Esophagus muscularis mucosa (tissue), 4 donors: ENCODE results near the gene CHIT1. TPM values are rescaled to one million over a fixed set of nuclear protein-coding genes. Genes with fewer than 3 reads are reported as not detected.

Experiments
- DNase-seq: peaks from one replicate; pipeline ENCODE4 v3.0.0-alpha.2; 2017; ENCODE audit errors: extremely low spot score
- H3K27ac ChIP-seq, 4 donors: fragments of 200-600 bp; sonication (generic); replicated peaks in 1 of 4; 1 replicate in 3 of 4; 2 replicates in 1 of 4; pipeline ENCODE4 v1.5.1; 2016 to 2019; ENCODE audit warnings: mild to moderate bottlenecking in 1 of 4
- H3K27me3 ChIP-seq, 4 donors: fragments of 200-600 bp; sonication (generic); one replicate each; pipeline versions ENCODE4 v1.5.1 to v1.6.0; 2016 to 2019
- H3K36me3 ChIP-seq, 4 donors: fragments of 200-600 bp; sonication (generic); one replicate each; pipeline ENCODE4 v1.5.1; 2016 to 2019
- H3K4me1 ChIP-seq, 4 donors: fragments of 200-600 bp; sonication (generic); one replicate each; pipeline ENCODE4 v1.5.1; 2016 to 2019
- H3K4me3 ChIP-seq, 4 donors: fragments of 200-600 bp; sonication (generic); 1 replicate in 2 of 4; 2 replicates in 2 of 4; pipeline ENCODE4 v1.5.1; 2016 to 2019; ENCODE audit warnings: mild to moderate bottlenecking in 4 of 4, moderate library complexity in 1 of 4
- H3K9me3 ChIP-seq, 4 donors: fragments of 200-600 bp; sonication (generic); 1 replicate in 3 of 4; 2 replicates in 1 of 4; pipeline ENCODE4 v1.5.1; 2016 to 2019
- EP300 ChIP-seq: sonication (generic); formaldehyde crosslinking; IDR thresholded peaks from one replicate; pipeline ENCODE4 v1.6.1; 2017; ENCODE audit warnings: antibody characterized with exemption
- POLR2A ChIP-seq: fragments of 450-650 bp; IDR thresholded peaks from one replicate; pipeline ENCODE4 v1.6.1; 2017; ENCODE audit warnings: antibody characterized with exemption, moderate library complexity, mild to moderate bottlenecking, low read depth
- POLR2AphosphoS5 ChIP-seq, 2 donors: sonication (generic); formaldehyde crosslinking; IDR thresholded peaks; one replicate each; pipeline ENCODE4 v1.6.1; 2017; ENCODE audit warnings: antibody characterized with exemption in 2 of 2
- WGBS: methylation state at CpG from one replicate; pipeline ENCODE4 v1.1.5; 2018; 5-methylcytosine and 5-hydroxymethylcytosine counted together
- intact Hi-C: fragments of 100-400 bp; cut with DNase I; formaldehyde crosslinking; loops from one replicate; pipeline ENCODE4 v1.15.1; 2023
- total RNA-seq, 4 donors: library from RNA; depleted of rRNA; stranded (reverse); fragments of >200 nt; gene quantifications; one replicate each; pipeline versions ENCODE4 v1.1.0 to v1.2.1, GENCODE V29; 2016
- TF ChIP-seq, protein P1 (sequence below), 3 experiments: fragments of 200-600 bp in 2 of 3; fragments of 450-650 bp in 1 of 3; sonication (generic) in 2 of 3; IDR thresholded peaks; one replicate each; pipeline ENCODE4 v1.5.1; 2017 to 2019; ENCODE audit warnings: antibody characterized with exemption in 3 of 3, mild to moderate bottlenecking in 2 of 3, moderate library complexity in 1 of 3

CHIT1 gene
- total RNA-seq, 4 donors from 2014 or later = 0.11 to 0.26 (median 0.17) TPM; not detected in 1

DNA sequence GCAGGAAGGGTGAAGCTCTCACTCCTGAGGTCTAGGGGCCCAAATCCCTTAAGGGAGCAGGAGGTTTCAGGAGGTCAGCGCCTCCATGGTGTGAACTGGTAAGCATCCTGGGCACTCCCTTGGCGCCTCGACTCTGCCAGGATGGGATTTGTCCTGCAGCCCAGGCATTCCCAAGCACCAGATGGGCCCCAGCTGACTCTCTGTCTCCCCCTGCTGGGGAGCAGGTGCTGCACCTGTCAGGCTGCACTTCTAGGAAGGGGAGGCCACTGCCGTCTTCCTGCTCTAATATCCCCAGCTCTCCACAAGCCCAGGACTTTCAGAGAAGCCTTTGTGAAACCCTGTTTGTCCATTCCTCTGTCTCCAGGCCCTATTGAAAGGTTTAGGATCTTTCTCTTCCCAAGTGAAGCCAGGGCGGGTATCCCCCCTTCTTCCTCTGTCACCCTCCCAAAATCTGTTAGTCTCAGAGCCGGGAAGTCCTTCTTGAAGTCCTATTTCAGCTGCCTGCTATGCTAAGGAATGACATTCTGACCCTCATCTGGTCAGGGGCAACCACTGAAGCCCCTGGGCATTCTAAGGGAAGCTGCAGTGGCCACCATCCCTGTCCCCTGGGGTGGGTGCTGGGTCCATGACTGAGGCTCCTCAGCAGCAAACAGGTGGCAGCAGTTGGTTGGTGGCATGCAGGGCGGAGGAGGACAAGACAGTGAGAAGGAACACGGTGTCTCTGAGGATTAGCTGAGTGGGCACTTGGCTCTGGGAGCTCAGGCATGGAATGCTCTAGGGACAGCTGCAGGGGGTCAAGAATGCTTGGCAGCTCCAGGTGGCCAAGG, 57.1 kb downstream of the CHIT1 start:
- H3K9me3 ChIP-seq = no peaks in the 10 kb centered on the region
- H3K4me3 ChIP-seq = no peak overlapping the region
- no peak overlapping the region for H3K27ac ChIP-seq
- H3K4me1 ChIP-seq = peaks cover 0 to 7% (median 0%) of the 10 kb centered on the region in 4 donors
- no peak for DNase-seq
- no peaks in the 10 kb centered on the region for H3K36me3 ChIP-seq
- H3K27me3 ChIP-seq = peaks cover 0 to 12% (median 0%) of the 10 kb centered on the region in 4 donors
- intact Hi-C loops = loop anchor here (1.0 to 5.0 kb wide), 2 partner anchors 55 to 133 kb away; no protein-coding TSS in a partner anchor
- WGBS = 56% methylated on average over 8 of the region's 8 CpGs
- no peak for TF ChIP-seq POLR2A
- TF ChIP-seq POLR2AphosphoS5 (IDR thresholded peaks at IDR 0.05) = no peak
- TF ChIP-seq, protein P1, sequence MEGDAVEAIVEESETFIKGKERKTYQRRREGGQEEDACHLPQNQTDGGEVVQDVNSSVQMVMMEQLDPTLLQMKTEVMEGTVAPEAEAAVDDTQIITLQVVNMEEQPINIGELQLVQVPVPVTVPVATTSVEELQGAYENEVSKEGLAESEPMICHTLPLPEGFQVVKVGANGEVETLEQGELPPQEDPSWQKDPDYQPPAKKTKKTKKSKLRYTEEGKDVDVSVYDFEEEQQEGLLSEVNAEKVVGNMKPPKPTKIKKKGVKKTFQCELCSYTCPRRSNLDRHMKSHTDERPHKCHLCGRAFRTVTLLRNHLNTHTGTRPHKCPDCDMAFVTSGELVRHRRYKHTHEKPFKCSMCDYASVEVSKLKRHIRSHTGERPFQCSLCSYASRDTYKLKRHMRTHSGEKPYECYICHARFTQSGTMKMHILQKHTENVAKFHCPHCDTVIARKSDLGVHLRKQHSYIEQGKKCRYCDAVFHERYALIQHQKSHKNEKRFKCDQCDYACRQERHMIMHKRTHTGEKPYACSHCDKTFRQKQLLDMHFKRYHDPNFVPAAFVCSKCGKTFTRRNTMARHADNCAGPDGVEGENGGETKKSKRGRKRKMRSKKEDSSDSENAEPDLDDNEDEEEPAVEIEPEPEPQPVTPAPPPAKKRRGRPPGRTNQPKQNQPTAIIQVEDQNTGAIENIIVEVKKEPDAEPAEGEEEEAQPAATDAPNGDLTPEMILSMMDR (IDR thresholded peaks at IDR 0.05) = peak; percentile 77 to 84 (median 78)

DNA sequence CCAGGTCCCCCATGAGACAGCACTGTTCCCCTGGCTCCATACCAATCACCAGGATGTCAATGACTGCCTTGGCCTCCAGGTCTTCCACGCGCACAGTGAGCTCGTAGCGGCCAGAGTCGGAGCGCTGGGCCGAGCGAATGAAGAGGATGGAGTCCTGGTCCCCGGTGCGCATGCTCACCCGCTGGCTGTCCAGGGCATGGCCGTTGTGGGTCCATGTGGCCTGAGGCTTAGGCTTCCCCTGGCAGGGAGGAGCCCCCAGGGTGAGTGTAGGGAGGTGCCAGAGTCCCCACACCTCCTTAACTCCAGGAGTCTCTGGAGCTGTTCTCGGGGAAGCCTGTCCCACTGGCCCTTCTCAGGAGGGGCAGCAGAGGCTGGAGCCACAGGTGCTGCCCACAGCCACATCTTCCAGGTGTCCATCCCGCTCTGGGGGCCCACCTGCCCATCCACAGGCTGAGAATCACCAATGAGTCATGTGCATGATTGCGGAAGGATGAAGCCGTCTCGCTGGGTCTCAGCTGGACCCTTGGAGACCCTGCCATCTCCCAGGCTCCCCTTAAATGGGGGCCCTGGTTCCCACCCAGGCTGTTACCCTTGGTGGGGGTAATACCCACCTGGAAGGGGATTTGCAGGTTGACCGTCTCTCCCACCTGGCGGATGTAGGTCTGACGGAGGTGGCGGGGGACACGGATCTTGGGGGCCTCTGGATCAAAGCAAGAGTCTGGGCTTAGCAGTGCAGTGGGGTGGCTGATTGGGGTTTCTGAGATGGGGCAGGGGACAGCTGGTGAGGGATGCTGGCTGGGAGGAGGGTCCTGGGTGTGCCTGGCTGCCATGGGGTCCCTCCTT, 57.9 kb downstream of the CHIT1 start:
- Histone ChIP-seq H3K27me3 (peaks cover 0 to 12% (median 0%) of the 10 kb centered on the region in 4 donors), H3K36me3 (no peaks in the 10 kb centered on the region), H3K4me3 (no peak overlapping the region), H3K9me3 (no peaks in the 10 kb centered on the region), H3K27ac (no peak overlapping the region), H3K4me1 (peaks cover 0 to 7% (median 0%) of the 10 kb centered on the region in 4 donors)
- TF ChIP-seq POLR2AphosphoS5 (IDR thresholded peaks at IDR 0.05) (no peak), POLR2A (no peak), EP300 (no peak)
- TF ChIP-seq, protein P1 (IDR thresholded peaks at IDR 0.05) = no peak
- WGBS = 89% methylated on average over 17 of the region's 22 CpGs
- DNase-seq = no peak
- intact Hi-C loops = loop anchor here (1.0 to 5.0 kb wide), 2 partner anchors 54 to 132 kb away; no protein-coding TSS in a partner anchor

DNA sequence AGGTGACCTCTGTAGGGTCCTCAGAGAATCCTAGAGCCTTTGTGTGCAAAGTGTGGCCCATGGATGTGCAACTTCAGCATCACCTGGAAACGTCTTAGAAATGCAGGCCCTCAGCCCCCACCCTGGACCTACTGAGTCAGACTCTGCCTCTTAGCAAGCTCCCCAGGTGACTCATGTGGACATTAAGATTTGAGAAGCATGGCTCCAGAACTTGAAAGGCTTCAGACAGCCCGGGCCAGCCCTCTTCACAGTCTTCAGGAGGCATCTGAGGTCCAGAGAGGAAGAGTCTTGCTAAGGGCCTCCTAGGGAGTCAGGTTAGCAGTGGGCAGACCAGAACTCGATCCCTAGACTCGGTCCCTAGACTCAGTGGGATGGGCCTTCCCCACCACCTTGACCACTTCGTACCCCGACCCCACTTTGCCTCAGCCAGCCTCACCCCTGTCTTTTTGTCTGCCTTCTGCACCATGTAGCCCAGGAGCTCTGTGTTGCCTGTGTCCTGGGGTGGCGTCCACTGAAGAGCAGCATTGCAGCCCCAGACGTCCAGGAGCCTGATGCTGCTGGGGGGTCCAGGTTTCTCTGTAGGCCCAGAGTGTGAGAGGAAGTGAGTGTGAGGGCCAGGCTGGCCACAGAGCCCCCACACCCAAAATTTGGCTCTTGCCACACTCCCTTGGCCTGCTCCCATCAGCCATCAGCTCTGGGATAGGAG, 58.7 kb downstream of the CHIT1 start:
- no peak for TF ChIP-seq POLR2AphosphoS5 (IDR thresholded peaks at IDR 0.05)
- TF ChIP-seq, protein P1 (IDR thresholded peaks at IDR 0.05) = no peak
- TF ChIP-seq EP300 = no peak
- TF ChIP-seq POLR2A = no peak
- DNase-seq = no peak
- intact Hi-C loops = loop anchor here (5.0 kb wide), 1 partner anchor 53 kb away; no protein-coding TSS in a partner anchor
- peaks cover 0 to 5% (median 0%) of the 10 kb centered on the region in 4 donors for H3K4me1 ChIP-seq
- no peak overlapping the region for H3K27ac ChIP-seq
- no peak overlapping the region for H3K4me3 ChIP-seq
- no peaks in the 10 kb centered on the region for H3K9me3 ChIP-seq
- 88% methylated on average over 6 of the region's 8 CpGs for WGBS
- no peaks in the 10 kb centered on the region for H3K36me3 ChIP-seq
- H3K27me3 ChIP-seq = peaks cover 0 to 7% (median 0%) of the 10 kb centered on the region in 4 donors

DNA sequence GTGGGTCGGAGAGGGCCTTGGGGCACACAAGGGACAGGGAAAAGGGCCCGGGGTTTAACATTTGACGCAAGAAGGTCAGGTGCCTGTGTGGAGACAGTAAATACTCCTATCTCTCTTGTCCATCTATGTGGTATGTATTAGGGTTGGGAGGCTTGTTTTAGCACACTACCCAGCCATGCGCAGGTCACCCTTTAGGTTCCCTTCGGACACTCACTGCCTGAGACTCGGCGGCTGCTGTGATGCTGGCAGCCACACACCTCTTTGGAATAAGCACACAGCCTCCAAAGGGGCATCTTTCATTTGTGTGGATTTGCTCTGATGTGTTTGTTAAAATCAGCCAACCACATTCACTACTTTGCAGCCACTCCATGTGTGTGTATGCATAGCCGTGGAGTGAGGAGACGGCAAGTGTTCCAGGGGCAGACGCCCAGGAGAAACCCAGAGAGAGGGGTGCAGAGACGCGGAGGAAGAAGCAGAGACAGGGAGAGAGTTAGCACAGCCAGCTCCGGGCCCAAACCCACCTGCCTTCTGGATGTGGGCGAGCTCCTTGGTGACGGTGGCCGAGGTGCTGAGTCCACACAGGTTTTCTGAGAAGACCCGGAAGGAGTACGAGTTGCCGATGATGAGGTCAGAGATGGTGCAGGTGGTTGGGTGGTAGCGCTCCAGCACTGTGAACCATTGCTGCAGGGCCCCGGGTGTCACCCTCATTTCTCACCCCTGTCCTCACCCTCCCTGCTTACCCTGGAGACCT, 59.5 kb downstream of the CHIT1 start:
- Histone ChIP-seq H3K9me3 (no peaks in the 10 kb centered on the region), H3K27ac (no peak overlapping the region), H3K4me3 (no peak overlapping the region), H3K4me1 (no peaks in the 10 kb centered on the region), H3K36me3 (no peaks in the 10 kb centered on the region), H3K27me3 (peaks cover 0 to 5% (median 0%) of the 10 kb centered on the region in 4 donors)
- intact Hi-C loops = loop anchor here (5.0 kb wide), 1 partner anchor 53 kb away; no protein-coding TSS in a partner anchor
- TF ChIP-seq EP300 (no peak), POLR2A (no peak), POLR2AphosphoS5 (IDR thresholded peaks at IDR 0.05) (no peak)
- TF ChIP-seq, protein P1 (IDR thresholded peaks at IDR 0.05) = no peak
- no peak for DNase-seq
- WGBS = 90% methylated on average over 21 of the region's 21 CpGs
